HG03565 (cell line): ENCODE measurements around the gene GRIA4.
"Not testable (repeated sequence)": the region's sequence is repeated elsewhere in the genome, so short reads cannot be mapped to it uniquely, and the experiment has no call there.

Experiments
- ATAC-seq: cut with Tn5 transposase; IDR thresholded peaks from one replicate; pipeline ENCODE4 v1.9.1; 2021; ENCODE audit warnings: mild to moderate bottlenecking, moderate library complexity; ENCODE audit not compliant: unreplicated experiment

Gene GRIA4

GRCh38 chr11:105852403-105852802 lies 242.5 kb downstream of the GRIA4 start:
- ATAC-seq, result no peak

- ATAC-seq, result no peak
These were observed 244.4 kb downstream of the GRIA4 start for GRCh38 chr11:105854269-105854668.

- ATAC-seq, result no peak
These were observed 247.1 kb downstream of the GRIA4 start for GRCh38 chr11:105856954-105857353.

GRCh38 chr11:105857728-105858127 lies 247.9 kb downstream of the GRIA4 start:
- no peak for ATAC-seq

- ATAC-seq, result no peak
These were observed 249.0 kb downstream of the GRIA4 start for GRCh38 chr11:105858841-105859240.

- no peak for ATAC-seq
These were observed 250.2 kb downstream of the GRIA4 start for GRCh38 chr11:105860105-105860504.

- ATAC-seq, result no peak
These were observed 251.4 kb downstream of the GRIA4 start for GRCh38 chr11:105861225-105861624.

GRCh38 chr11:105862736-105863367 lies 253.0 kb downstream of the GRIA4 start:
- ATAC-seq, result peak; percentile 74

- no peak for ATAC-seq
These were observed 253.7 kb downstream of the GRIA4 start for GRCh38 chr11:105863523-105863922.

GRCh38 chr11:105867742-105868141 lies 257.9 kb downstream of the GRIA4 start:
- ATAC-seq, result no peak

GRCh38 chr11:105868762-105869285 lies 259.0 kb downstream of the GRIA4 start:
- no peak for ATAC-seq

GRCh38 chr11:105870516-105871113 lies 260.7 kb downstream of the GRIA4 start:
- no peak for ATAC-seq

GRCh38 chr11:105878510-105878909 lies 268.6 kb downstream of the GRIA4 start:
- ATAC-seq, result no peak

- not testable (repeated sequence) for ATAC-seq
These were observed 269.1 kb downstream of the GRIA4 start for GRCh38 chr11:105878927-105879326.

- ATAC-seq, result no peak
These were observed 271.2 kb downstream of the GRIA4 start for GRCh38 chr11:105881027-105881426.

- no peak for ATAC-seq
These were observed 274.6 kb downstream of the GRIA4 start for GRCh38 chr11:105884436-105884835.

GRCh38 chr11:105891685-105892084 lies 281.8 kb downstream of the GRIA4 start:
- ATAC-seq, result no peak

GRCh38 chr11:105897161-105897560 lies 287.3 kb downstream of the GRIA4 start:
- ATAC-seq, result no peak

GRCh38 chr11:105899772-105900171 lies 289.9 kb downstream of the GRIA4 start:
- no peak for ATAC-seq

GRCh38 chr11:105900515-105901035 lies 290.7 kb downstream of the GRIA4 start:
- no peak for ATAC-seq

GRCh38 chr11:105903113-105903512 lies 293.2 kb downstream of the GRIA4 start:
- ATAC-seq, result no peak

- no peak for ATAC-seq
These were observed 296.6 kb downstream of the GRIA4 start for GRCh38 chr11:105906517-105906916.
